Ishikawa (cell line): ENCODE measurements around the gene KCTD14.
A peak's percentile ranks its signal among the peaks of the same experiment; 100 is the strongest.

Experiments used
- CEBPB ChIP-seq: IDR thresholded peaks from 2 replicates; pipeline ENCODE4 v1.6.1; 2012
- CREB1 ChIP-seq: IDR thresholded peaks from 2 replicates; pipeline ENCODE4 v1.6.1; 2012; ENCODE audit warnings: low read depth
- EGR1 ChIP-seq: IDR thresholded peaks from 2 replicates; pipeline ENCODE4 v1.6.1; 2012
- EP300 ChIP-seq: IDR thresholded peaks from 2 replicates; pipeline ENCODE4 v1.6.1; 2012; ENCODE audit warnings: borderline replicate concordance
- FOXM1 ChIP-seq: IDR thresholded peaks from 2 replicates; pipeline ENCODE4 v1.6.1; 2012; ENCODE audit warnings: low read depth, borderline replicate concordance
- NFIC ChIP-seq: IDR thresholded peaks from 2 replicates; pipeline ENCODE4 v1.6.1; 2012
- RAD21 ChIP-seq: IDR thresholded peaks from 2 replicates; pipeline ENCODE4 v1.6.1; 2012; ENCODE audit warnings: low read depth
- TAF1 ChIP-seq: IDR thresholded peaks from 2 replicates; pipeline ENCODE4 v1.6.1; 2012; ENCODE audit warnings: low read depth, mild to moderate bottlenecking
- TCF12 ChIP-seq: IDR thresholded peaks from 2 replicates; pipeline ENCODE4 v1.6.1; 2012; ENCODE audit warnings: low read depth
- TEAD4 ChIP-seq: IDR thresholded peaks from 2 replicates; pipeline ENCODE4 v1.6.1; 2012
- USF1 ChIP-seq: IDR thresholded peaks from 2 replicates; pipeline ENCODE4 v1.6.1; 2012
- YY1 ChIP-seq: IDR thresholded peaks from 2 replicates; pipeline ENCODE4 v1.6.1; 2012; ENCODE audit warnings: low read depth
- ZBTB7A ChIP-seq: IDR thresholded peaks from 2 replicates; pipeline ENCODE4 v1.6.1; 2012; ENCODE audit warnings: low read depth
- TF ChIP-seq, protein P1 (sequence below): IDR thresholded peaks from 2 replicates; pipeline ENCODE4 v1.6.1; 2012
- TF ChIP-seq, protein P2 (sequence below): IDR thresholded peaks from 2 replicates; pipeline ENCODE4 v1.6.1; 2012; ENCODE audit warnings: low read depth, mild to moderate bottlenecking

Gene KCTD14

GRCh38 chr11:78038697-78039313 lies 15.7 kb upstream of the KCTD14 start:
- TF ChIP-seq YY1 = no peak
- no peak for TF ChIP-seq CREB1
- TF ChIP-seq, protein P1, sequence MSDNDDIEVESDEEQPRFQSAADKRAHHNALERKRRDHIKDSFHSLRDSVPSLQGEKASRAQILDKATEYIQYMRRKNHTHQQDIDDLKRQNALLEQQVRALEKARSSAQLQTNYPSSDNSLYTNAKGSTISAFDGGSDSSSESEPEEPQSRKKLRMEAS = no peak
- no peak for TF ChIP-seq TCF12
- no peak for TF ChIP-seq CEBPB

DNA sequence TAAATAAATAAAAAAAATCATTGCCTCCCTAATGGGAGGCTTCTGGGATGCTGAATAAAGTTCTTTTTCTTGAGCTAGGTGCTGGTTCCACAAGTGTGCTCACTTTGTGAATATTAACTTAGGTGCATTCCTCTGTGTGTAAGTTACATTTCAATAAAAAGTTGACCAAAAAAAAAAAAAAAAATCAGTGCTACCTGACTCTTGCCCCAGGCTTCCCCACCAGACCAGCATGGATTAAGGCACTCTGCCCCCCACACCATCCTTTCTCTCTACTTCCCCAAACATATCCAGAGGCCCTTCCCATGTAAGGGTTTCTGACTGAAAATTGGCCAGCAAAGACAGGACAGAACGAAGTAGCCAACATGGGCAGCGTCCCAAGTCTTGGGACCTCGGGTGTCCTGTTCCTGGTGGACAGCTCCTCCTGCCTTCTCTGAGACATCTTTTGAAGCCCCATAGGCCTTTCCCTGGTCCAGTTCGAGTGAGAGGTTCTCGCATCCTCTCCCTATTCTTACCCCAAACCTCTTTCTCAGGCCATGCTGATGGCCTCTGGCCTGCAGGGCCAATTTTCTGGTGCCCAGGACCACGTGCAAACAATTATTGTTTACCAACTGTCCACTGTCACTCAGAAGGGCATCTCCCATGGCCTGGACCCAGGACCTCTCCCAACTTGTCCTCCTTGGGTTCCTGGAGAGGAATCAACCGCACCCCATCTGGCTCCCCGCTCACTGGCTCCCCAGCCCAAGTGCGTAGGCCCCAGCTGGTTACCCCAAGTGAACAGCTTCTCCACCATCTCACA lies 14.9 kb upstream of the KCTD14 start:
- TF ChIP-seq TAF1 = no peak
- TF ChIP-seq TEAD4 = no peak
- no peak for TF ChIP-seq CEBPB
- TF ChIP-seq FOXM1 = no peak
- TF ChIP-seq, protein P2, sequence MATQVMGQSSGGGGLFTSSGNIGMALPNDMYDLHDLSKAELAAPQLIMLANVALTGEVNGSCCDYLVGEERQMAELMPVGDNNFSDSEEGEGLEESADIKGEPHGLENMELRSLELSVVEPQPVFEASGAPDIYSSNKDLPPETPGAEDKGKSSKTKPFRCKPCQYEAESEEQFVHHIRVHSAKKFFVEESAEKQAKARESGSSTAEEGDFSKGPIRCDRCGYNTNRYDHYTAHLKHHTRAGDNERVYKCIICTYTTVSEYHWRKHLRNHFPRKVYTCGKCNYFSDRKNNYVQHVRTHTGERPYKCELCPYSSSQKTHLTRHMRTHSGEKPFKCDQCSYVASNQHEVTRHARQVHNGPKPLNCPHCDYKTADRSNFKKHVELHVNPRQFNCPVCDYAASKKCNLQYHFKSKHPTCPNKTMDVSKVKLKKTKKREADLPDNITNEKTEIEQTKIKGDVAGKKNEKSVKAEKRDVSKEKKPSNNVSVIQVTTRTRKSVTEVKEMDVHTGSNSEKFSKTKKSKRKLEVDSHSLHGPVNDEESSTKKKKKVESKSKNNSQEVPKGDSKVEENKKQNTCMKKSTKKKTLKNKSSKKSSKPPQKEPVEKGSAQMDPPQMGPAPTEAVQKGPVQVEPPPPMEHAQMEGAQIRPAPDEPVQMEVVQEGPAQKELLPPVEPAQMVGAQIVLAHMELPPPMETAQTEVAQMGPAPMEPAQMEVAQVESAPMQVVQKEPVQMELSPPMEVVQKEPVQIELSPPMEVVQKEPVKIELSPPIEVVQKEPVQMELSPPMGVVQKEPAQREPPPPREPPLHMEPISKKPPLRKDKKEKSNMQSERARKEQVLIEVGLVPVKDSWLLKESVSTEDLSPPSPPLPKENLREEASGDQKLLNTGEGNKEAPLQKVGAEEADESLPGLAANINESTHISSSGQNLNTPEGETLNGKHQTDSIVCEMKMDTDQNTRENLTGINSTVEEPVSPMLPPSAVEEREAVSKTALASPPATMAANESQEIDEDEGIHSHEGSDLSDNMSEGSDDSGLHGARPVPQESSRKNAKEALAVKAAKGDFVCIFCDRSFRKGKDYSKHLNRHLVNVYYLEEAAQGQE = 0 out of 2 replicates have a peak, but pooled peaks have one; percentile 27

- no peak for TF ChIP-seq EP300
- TF ChIP-seq RAD21 = no peak
- no peak for TF ChIP-seq TEAD4
- TF ChIP-seq FOXM1 = no peak
- no peak for TF ChIP-seq TCF12
- TF ChIP-seq YY1 = no peak
- TF ChIP-seq CREB1 = no peak
- TF ChIP-seq EGR1 = no peak
- TF ChIP-seq, protein P1 = no peak
- TF ChIP-seq NFIC = no peak
- TF ChIP-seq, protein P2 = no peak
- no peak for TF ChIP-seq TAF1
- no peak for TF ChIP-seq CEBPB
- TF ChIP-seq ZBTB7A = no peak
- no peak for TF ChIP-seq USF1
These were observed 14.0 kb upstream of the KCTD14 start for GRCh38 chr11:78037056-78037455.

- no peak for TF ChIP-seq ZBTB7A
- TF ChIP-seq, protein P1 = no peak
These were observed 13.2 kb upstream of the KCTD14 start for GRCh38 chr11:78036313-78036712.

GRCh38 chr11:78034623-78035022 lies 11.5 kb upstream of the KCTD14 start:
- no peak for TF ChIP-seq TEAD4
- no peak for TF ChIP-seq TAF1
- no peak for TF ChIP-seq CREB1
- TF ChIP-seq YY1 = no peak
- TF ChIP-seq, protein P2 = no peak
- no peak for TF ChIP-seq USF1
- no peak for TF ChIP-seq ZBTB7A
